GM19372 (cell line): ENCODE measurements around the gene CMIP.
"Not testable (repeated sequence)": the region's sequence is repeated elsewhere in the genome, so short reads cannot be mapped to it uniquely, and the experiment has no call there.

Source experiments
- ATAC-seq: cut with Tn5 transposase; IDR thresholded peaks from one replicate; pipeline ENCODE4 v1.9.1; 2021; ENCODE audit warnings: mild to moderate bottlenecking, low read depth, moderate library complexity; ENCODE audit not compliant: unreplicated experiment

The CMIP gene

GRCh38 chr16:81575307-81575706 lies 130.7 kb downstream of the CMIP start:
- ATAC-seq, result no peak

GRCh38 chr16:81575834-81576233 lies 131.2 kb downstream of the CMIP start:
- no peak for ATAC-seq

- ATAC-seq, result no peak
Observed at GRCh38 chr16:81576696-81577095, 132.1 kb downstream of the CMIP start.

GRCh38 chr16:81577272-81577671 lies 132.7 kb downstream of the CMIP start:
- not testable (repeated sequence) for ATAC-seq

- no peak for ATAC-seq
Observed at GRCh38 chr16:81578076-81578475, 133.5 kb downstream of the CMIP start.

GRCh38 chr16:81578636-81579413 lies 134.2 kb downstream of the CMIP start:
- ATAC-seq, result no peak

- no peak for ATAC-seq
Observed at GRCh38 chr16:81581107-81581506, 136.5 kb downstream of the CMIP start.

- no peak for ATAC-seq
Observed at GRCh38 chr16:81582655-81583441, 138.2 kb downstream of the CMIP start.

- ATAC-seq, result no peak
Observed at GRCh38 chr16:81583893-81584631, 139.5 kb downstream of the CMIP start.

- ATAC-seq, result no peak
Observed at GRCh38 chr16:81585785-81586184, 141.2 kb downstream of the CMIP start.

GRCh38 chr16:81586417-81586816 lies 141.8 kb downstream of the CMIP start:
- no peak for ATAC-seq

GRCh38 chr16:81586977-81587625 lies 142.5 kb downstream of the CMIP start:
- no peak for ATAC-seq

- no peak for ATAC-seq
Observed at GRCh38 chr16:81587626-81588160, 143.1 kb downstream of the CMIP start.

GRCh38 chr16:81588326-81589081 lies 143.9 kb downstream of the CMIP start:
- no peak for ATAC-seq

GRCh38 chr16:81589975-81590650 lies 145.5 kb downstream of the CMIP start:
- no peak for ATAC-seq

- ATAC-seq, result no peak
Observed at GRCh38 chr16:81590714-81591544, 146.3 kb downstream of the CMIP start.

GRCh38 chr16:81591545-81591870 lies 146.9 kb downstream of the CMIP start:
- no peak for ATAC-seq

- no peak for ATAC-seq
Observed at GRCh38 chr16:81592353-81592866, 147.8 kb downstream of the CMIP start.
